NCI-H460 (cell line): Measurements from ENCODE around the gene PRRC2C. TPM values are rescaled to one million over a fixed set of nuclear protein-coding genes. Genes with fewer than 3 reads are reported as not detected.
A peak's percentile ranks its signal among the peaks of the same experiment; 100 is the strongest.
"Not testable (repeated sequence)": the region's sequence is repeated elsewhere in the genome, so short reads cannot be mapped to it uniquely, and the experiment has no call there.

Source experiments
- DNase-seq: peaks from one replicate; pipeline ENCODE4 v3.0.0-alpha.2; 2016; ENCODE audit warnings: low read depth; ENCODE audit errors: extremely low read depth
- total RNA-seq: library from RNA; depleted of rRNA; stranded (reverse); fragments of >200 nt; shearing (Covaris generic); gene quantifications from 2 replicates; pipeline ENCODE4 v1.2.3, GENCODE V29; 2014

Gene PRRC2C
- total RNA-seq, 1 experiment from 2014 or later = 93.6 TPM

DNA sequence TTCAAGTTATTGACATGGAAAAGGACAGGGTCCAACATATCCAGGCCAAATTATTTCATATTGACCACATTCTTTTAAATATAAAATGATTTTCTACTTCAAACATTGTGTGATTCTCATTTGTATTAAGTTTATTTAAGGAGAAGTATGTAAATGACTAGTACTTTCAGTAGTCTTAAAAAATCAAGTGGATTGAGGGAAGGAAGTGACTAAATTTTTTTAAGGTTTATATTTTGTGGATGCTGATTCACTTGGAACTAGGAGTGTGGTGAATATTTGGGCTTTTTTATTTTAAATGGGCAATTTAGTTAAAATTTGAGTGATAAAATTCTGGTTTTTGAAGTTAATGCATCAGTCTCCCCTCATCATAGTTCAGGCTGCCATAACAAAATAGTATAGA lies 10.1 kb downstream of the PRRC2C start:
- DNase-seq = no peak

DNA sequence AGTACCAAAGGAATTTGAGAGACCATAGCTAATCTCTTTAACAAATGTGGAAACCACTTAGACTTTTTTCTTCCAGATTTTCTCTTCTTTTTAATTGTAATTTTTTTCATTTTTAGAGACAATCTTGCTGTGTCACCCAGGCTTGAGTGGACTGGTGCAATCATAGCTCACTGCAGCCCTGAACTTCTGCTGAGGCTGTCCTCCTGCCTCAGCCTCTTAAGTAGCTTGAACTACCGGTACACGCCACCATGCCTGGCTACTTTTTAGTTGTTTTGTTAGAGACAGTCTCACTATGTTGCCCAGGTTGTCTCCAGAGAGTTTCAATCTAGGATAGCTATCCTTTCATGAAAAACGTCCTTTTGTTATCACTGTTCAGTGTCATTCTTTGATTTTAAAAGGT lies 15.0 kb downstream of the PRRC2C start:
- DNase-seq = no peak

DNA sequence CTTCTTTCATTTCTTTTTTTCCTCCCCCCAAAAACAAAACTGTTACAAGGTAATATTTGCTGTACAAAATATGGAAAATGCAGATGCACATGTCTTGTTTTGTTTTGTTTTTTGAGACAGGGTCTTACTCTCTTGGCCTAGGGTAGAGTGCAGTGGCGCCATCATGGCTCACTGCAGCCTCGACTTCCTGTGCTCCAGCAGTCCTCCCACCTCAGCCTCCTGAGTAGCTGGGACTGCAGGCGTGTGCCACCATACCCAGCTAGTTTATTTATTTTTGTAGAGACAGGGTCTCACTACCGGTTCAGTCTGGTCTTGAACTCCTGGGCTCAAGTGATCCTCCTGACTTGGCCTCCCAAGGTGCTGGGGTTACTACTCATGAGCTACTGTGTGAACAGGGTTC lies 15.5 kb downstream of the PRRC2C start:
- DNase-seq = no peak

DNA sequence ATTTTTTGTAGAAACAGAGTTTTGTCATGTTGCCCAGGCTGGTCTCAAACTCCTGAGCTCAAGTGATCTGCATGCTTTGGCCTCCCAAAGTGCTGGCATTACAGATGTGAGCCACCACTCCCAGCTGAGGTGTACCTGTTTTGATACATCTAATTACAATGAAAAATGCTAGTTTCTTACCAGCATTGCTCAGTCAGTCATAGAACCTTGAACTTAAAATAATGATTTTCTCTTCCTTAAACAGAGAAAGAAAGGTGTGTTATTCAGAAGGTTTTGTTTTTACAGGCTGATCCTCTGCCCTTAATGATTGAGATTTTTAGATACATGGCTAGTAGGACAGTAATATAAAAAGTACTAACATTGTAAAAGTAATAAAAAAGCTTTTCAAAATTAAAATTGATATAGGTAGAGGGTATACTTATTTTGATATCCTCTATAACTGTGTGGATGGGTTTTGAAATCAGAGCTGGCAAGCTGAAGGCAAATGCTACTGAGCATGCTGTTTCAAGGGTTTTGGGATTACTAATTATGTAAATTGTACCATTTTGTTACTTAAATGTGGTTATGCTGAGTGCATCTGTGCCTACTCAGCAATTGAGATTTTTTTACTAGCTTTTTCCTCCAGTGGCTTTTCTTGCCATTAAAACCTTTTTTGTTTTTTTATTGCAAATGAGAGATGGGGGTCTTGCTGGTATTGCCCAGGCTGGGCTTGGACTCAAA lies 16.1 kb downstream of the PRRC2C start:
- DNase-seq = no peak

DNA sequence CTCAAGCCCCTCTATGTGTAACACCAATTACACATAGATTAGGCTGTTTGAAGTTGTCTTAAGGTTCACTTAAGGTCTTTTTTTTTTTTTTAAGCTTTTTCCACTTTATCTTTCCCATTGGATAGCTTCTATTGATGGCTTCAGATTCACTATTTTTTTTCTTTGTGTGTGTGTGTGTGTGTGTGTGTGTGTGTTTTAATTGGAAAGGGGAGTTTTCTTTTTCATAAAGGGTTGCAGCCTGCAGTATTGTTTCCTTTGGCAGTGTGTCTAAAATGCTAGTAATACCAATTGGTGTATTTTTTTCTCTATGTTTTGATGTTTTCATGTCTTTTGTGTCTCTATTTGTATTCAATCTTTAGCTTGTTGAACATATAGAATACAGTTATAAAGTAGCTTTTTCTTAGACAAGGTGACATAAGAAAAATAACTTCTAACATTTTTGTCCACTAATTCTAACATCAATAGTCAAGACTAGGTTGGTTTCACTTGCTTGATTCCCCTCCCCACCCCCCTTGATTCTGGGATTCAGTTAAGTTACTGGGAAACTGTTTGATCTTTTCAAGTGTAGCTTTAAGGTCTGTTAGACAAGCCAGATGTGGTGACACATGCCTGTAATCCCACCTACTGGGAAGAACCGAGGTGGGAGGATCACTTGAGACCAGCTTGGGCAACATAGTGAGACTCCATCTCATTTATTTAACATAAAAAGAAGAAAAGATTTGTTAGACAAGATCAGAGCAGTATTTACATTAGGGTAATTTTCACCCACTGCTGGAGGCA lies 21.4 kb downstream of the PRRC2C start:
- no peak for DNase-seq

DNA sequence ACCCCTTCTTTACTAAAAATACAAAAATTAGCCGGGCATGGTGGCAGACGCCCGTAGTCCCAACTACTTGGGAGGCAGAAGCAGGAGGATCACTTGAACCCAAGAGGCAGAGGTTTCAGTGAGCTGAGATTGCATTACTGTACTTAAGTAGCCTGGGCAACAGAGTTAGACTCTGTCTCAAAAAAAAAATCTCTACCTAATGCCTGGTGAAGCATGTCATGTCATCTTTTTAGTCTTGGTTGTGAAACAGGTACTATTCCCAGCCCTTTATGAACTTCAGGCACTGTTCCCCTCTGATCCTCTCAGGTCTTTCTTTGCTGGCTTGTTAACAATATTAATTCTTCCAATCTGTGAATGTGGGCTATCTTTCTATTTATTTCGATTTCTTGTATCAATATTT lies 22.1 kb downstream of the PRRC2C start:
- DNase-seq = no peak

DNA sequence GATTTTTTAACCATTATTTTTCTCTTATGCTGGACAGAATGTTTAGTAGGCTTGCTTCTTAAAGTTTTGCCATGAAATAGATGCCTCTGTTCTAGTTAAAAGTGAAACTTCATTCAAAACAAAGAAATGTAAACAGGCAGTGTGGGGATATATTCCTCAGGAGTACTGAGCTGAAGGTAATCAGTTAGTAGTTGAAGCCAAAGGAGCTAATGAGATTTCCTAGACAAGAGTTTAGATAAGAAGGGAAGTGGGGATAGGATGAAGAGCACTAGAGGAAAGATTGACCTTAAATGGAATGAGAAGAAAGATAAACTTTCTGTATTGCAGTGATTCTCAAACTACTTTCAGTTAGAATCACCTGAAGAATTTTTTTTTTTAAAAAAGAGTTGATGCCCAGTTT lies 23.9 kb downstream of the PRRC2C start:
- DNase-seq = no peak

DNA sequence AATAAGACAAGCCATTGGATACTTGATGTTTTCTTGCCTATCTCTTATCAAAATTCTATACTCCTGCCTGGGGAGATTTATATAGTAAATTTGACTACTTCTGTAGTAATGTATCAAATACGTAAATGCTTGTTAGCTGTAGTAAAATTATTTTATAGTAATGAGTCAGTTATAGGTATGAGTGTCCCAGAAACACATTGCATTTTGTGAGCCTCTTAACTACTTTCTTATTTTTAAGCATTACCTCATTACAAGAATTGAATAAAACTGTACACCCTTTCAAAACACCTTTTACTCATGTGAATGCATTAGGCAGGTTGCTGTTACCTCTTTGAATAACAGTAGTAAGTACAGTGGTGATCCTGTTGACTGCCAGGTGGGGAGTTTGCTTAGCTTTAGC lies 28.4 kb downstream of the PRRC2C start:
- DNase-seq = no peak

DNA sequence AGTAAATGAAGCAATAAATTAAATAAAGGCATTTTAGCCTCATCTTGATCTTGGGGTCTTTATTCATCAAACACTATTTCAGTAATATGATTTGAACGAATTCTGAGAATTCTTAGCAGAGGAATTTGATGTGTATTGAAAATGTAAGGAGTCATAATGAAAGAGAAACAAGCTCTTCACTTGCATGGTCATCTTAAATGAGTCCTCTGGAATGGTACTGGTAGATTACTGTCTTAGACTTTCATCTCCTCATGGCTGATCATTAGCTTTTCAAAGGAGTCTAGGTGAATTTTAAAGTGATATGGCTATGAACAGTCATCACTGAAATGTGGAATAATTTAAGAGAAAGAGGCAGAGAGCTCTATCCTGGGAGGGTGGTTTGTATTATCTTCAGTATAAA lies 30.0 kb downstream of the PRRC2C start:
- DNase-seq = no peak

DNA sequence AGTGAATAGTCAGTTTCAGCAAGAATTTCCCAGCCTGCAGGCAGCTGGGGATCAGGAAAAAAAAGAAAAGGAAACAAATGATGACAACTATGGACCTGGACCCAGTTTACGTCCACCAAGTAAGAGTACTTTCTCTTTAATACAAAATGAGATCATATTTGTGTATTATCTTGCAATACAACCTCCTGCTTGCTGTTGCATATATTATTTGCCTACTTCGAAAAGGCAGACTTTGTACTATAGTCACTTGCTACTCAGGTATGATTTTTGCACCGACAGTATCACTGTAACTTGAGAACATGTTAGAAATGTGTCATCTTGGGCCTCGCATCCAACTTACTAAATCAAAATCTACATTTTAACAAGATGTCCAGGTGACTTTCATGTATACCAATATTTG lies 30.4 kb downstream of the PRRC2C start:
- DNase-seq = no peak

DNA sequence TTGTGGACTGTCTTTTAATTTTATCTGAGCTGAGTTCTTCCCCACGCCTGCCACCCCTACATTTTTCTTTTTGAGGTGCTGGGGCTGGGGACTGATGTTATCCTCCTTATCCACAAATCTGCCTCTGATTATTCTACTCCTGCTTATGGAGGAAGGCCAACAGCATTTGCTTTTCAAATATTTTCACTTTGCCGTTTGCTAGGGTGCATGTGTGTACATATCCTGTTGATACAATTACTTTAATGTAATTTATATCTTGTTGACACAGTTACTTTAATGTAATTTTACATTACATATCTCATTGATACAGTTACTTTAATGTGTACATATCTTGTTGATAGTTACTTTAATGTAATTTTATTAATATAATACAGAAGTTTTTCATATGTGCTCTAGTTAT lies 36.2 kb downstream of the PRRC2C start:
- DNase-seq = no peak

DNA sequence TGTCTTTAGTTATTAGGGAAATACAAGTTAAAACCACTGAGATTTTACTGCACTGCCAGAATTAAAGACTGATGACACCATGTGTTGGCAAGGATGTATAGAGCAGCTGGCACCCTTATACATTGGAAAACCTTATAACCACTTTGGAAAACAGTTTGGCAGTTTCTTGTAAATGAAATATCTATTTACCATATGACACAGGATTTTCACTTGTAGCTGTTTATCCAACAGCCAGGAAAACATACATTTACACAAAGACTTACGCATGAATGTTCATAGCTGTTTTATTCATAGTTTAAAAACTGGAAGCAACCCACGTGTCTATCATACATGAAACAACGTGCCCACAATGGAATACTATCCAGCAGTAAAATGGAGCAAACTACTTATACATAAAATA lies 45.3 kb downstream of the PRRC2C start:
- no peak for DNase-seq

DNA sequence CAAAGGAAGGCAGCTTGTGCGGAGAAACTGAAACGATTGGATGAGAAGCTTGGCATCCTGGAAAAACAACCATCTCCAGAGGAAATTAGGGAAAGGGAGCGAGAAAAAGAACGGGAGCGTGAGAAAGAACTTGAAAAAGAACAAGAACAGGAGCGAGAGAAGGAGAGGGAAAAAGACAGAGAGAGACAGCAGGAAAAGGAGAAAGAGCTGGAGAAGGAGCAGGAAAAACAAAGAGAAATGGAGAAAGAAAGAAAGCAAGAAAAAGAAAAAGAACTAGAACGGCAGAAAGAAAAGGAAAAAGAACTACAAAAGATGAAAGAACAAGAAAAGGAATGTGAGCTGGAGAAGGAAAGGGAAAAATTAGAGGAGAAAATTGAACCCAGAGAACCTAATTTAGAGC lies 47.2 kb downstream of the PRRC2C start:
- DNase-seq = no peak

DNA sequence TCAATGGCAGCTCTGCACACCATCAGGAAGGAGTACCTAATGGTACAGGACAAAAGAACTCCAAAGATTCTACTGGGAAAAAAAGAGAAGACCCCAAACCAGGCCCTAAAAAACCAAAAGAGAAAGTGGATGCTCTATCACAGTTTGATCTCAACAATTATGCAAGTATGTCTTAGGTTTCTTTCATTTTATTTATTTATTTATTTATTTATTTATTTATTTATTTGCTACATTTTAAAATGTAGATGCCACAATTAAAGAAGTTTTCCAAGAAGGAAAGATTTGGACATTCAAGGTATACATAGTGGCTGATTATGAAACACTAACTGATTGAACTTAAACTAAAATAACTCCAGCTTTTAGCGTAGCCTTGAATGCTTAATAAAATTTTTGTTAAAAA lies 60.2 kb downstream of the PRRC2C start:
- no peak for DNase-seq

DNA sequence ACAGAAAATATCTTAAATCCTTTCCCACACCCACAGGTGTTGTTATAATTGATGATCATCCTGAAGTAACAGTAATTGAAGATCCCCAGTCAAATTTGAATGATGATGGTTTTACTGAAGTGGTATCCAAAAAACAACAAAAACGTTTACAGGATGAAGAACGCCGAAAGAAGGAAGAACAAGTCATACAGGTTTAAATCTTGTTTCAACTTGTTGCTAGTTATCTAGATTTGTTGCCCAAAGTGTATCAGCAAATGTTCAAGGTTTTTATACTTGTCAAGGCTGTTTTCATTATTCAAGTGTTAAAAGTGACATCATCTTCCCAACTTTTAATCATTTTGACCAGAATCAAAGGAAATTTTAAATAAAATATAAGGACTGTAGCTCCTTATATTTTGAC lies 64.7 kb downstream of the PRRC2C start:
- no peak for DNase-seq

DNA sequence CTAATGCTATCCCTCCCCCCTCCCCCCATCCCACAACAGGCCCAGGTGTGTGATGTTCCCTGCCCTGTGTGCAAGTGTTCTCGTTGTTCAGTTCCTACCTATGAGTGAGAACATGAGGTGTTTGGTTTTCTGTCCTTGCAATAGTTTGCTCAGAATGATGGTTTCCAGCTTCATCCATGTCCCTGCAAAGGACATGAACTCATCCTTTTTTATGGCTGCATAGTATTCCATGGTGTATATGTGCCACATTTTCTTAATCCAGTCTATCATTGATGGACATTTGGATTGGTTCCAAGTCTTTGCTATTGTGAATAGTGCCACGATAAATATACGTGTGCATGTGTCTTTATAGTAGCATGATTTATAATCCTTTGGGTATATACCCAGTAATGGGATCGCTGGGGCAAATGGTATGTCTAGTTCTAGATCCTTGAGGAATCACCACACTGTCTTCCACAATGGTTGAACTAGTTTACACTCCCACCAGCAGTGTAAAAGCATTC lies 65.3 kb downstream of the PRRC2C start:
- DNase-seq = not testable (repeated sequence)

DNA sequence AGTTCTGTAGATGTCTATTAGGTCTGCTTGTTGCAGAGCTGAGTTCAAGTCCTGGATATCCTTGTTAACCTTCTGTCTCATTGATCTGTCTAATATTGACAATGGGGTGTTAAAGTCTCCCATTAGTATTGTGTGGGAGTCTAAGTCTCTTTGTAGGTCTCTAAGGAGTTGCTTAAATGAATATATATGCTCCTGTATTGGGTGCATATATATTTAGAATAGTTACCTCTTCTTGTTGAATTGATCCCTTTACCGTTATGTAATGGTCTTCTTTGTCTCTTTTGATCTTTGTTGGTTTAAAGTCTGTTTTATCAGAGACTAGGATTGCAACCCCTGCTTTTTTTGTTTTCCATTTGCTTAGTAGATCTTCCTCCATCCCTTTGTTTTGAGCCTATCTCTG lies 68.6 kb downstream of the PRRC2C start:
- DNase-seq = not testable (repeated sequence)

DNA sequence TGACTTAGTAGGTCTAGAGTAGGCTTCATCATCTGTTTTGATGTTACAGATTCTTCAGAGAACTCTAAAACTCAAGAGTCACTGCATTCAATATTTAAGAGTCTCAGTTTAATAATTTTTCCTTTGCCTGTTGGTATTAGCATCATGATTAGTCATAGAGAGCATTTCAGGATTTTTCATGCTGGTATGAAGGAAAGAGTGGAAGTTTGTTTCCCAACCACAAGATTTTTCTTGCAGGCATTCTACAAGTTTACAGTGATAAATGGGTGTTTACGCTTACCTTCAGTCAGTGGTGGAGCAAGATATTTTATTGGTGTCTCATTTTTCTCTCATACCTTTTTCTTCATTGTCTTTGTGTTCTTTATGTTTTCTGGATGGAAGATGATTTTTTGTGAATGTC lies 78.3 kb downstream of the PRRC2C start:
- DNase-seq = no peak

DNA sequence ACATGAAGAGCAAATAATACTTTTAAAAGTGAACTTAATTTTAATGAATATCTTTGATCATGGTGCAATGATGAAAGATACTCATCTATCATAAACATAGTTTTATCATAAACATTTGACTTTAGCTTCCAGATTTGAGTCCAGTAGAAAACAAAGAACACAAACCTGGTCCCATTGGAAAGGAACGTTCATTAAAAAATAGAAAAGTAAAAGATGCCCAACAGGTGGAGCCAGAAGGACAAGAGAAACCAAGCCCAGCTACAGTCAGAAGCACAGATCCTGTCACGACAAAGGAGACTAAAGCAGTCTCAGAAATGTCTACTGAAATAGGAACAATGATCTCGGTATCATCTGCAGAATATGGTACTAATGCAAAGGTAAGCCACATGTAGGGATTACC lies 81.1 kb downstream of the PRRC2C start:
- peak; percentile 14 for DNase-seq

DNA sequence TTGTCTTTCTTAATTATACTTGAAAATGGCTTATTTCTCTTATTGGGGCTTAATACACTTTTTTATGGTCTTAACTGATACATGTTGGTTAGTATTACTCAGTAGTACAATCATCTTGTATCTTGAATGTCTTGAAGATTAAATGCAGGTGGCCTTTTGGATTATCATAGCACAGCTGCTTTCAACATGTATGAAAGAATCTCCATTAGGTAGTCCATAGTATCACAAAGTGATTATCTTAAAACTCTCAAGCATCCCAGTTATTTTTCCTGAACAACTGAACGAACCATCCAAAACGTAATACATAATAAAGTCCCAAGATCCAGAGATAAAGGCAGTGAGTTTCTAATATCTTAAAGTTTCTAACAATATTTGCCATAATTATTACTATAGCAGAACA lies 85.0 kb downstream of the PRRC2C start:
- no peak for DNase-seq

DNA sequence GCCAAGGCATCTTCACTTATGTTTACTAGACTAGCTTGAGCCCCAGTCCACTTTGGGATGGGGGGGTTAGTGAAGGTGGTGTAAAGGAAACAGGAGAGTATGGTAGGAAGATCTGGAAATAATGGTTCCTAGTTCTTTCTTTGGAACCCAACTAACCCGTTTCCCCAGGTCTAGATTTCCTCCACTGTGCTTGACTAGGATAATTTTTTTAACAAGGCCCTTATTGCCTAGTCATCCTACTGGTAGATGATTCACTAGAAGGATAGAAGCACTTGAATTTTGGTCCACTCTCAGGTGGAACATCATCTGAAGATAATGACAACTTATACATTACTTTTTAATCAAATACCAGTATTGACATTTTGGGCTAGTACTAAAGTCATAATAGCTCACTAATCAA lies 90.8 kb downstream of the PRRC2C start:
- DNase-seq = no peak

DNA sequence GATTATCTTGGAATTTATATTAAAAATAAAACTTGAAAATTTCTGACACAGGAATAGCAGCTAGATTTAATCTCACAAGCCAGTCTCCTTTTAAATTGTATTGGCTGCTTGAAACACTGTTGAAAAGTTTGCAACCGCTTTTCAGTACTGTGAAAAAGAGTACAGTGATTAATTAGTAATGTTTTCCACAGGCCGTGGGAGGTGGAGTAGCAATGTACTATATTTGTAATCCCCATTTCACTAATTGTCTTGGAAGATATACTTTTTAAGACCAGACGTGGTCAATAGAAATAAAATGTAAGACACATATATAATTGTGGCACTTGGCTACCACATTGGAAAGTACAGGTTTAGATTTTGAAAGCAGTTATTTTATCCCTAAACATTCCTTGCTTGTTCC lies 95.9 kb downstream of the PRRC2C start:
- DNase-seq = no peak
